ENCODE measurements around the gene SCRN2. TPM values are rescaled to one million over a fixed set of nuclear protein-coding genes. Genes with fewer than 3 reads are reported as not detected.

The SCRN2 gene
- total RNA-seq, 1 donor from 2014 or later, result 25.4 TPM

DNA sequence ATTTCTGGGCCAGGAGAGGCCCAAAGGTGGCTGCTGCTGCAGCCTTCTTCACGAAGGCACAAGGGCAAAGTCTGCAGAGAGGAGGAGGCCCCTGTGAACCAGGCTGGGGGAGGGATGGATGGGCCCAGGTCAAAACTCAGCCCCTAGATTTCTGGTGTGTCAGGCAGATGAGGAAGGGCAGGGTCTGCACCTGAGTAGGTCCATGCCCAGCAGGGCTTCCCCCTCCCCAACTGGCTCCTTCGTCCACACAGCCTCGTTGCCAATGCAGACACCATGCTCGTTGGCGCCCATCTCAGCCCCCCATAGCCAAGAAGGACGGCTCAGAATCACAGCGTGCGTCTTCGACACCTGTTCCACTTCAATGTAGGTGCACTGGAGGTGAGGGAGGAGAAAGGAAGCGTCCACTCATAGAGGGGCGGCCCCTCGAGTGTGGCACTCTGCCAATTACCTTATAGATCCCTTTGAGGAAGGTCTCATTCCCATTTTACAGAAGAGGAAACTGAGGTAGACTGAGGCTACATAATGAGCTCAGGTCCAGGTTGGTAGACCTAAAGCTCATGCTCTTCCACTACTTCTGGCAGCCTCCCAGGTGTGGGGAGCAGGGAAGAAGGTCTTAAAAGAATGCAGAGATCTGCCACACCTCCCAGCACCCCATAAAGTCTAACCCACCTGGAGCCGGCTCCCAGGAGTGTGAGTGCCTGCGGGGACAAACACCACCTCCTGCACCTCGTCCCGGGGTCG lies 902 bp downstream of the SCRN2 start:
- Mint-ChIP-seq H3K27me3 (ENCODE audit: unreplicated experiment) (peaks cover 3% of the 10 kb centered on the region), H3K4me1 (ENCODE audit: unreplicated experiment) (peaks cover 30% of the 10 kb centered on the region), H3K36me3 (ENCODE audit: unreplicated experiment) (peaks cover 8% of the 10 kb centered on the region), H3K9me3 (ENCODE audit: unreplicated experiment) (no peaks in the 10 kb centered on the region), H3K4me3 (ENCODE audit: unreplicated experiment) (peak overlapping the region; percentile 98), H3K27ac (ENCODE audit: unreplicated experiment) (peak overlapping the region; percentile 27)
- DNase-seq (ENCODE audit: extremely low spot score, unreplicated experiment), result no peak
- no peak for TF ChIP-seq CTCF (IDR thresholded peaks at IDR 0.05)

DNA sequence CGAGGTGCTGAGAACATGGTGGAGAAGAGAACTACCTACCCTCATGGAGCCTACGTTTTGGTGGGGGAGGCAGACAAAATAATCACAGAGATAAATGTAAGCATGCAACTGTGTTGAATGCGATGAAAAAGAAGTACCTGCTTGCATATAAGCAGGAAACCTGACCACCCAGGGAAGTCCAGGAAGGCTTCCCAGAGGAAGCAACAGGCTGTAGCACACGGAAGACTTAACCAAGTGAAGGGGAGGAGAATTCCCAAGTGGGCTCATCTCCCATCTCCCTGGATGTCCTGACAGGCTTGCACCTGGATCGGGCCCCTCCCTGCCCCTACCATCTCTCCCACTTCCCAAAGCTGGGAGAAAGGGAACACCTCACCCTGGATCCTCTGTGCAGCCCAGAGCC lies 2.0 kb downstream of the SCRN2 start:
- no peak overlapping the region for H3K27ac Mint-ChIP-seq (ENCODE audit: unreplicated experiment)
- H3K36me3 Mint-ChIP-seq (ENCODE audit: unreplicated experiment), result peaks cover 8% of the 10 kb centered on the region
- H3K27me3 Mint-ChIP-seq (ENCODE audit: unreplicated experiment), result no peaks in the 10 kb centered on the region
- no peaks in the 10 kb centered on the region for H3K9me3 Mint-ChIP-seq (ENCODE audit: unreplicated experiment)
- peaks cover 30% of the 10 kb centered on the region for H3K4me1 Mint-ChIP-seq (ENCODE audit: unreplicated experiment)
- TF ChIP-seq CTCF (IDR thresholded peaks at IDR 0.05), result no peak
- DNase-seq (ENCODE audit: extremely low spot score, unreplicated experiment), result no peak
- H3K4me3 Mint-ChIP-seq (ENCODE audit: unreplicated experiment), result no peak overlapping the region

GRCh38 chr17:47838636-47839035 lies 2.4 kb downstream of the SCRN2 start:
- no peak for DNase-seq (ENCODE audit: extremely low spot score, unreplicated experiment)
- Mint-ChIP-seq H3K27me3 (ENCODE audit: unreplicated experiment) (no peaks in the 10 kb centered on the region), H3K9me3 (ENCODE audit: unreplicated experiment) (no peaks in the 10 kb centered on the region), H3K4me3 (ENCODE audit: unreplicated experiment) (no peak overlapping the region), H3K4me1 (ENCODE audit: unreplicated experiment) (peaks cover 30% of the 10 kb centered on the region), H3K36me3 (ENCODE audit: unreplicated experiment) (peaks cover 8% of the 10 kb centered on the region), H3K27ac (ENCODE audit: unreplicated experiment) (no peak overlapping the region)
- TF ChIP-seq CTCF (IDR thresholded peaks at IDR 0.05), result no peak

DNA sequence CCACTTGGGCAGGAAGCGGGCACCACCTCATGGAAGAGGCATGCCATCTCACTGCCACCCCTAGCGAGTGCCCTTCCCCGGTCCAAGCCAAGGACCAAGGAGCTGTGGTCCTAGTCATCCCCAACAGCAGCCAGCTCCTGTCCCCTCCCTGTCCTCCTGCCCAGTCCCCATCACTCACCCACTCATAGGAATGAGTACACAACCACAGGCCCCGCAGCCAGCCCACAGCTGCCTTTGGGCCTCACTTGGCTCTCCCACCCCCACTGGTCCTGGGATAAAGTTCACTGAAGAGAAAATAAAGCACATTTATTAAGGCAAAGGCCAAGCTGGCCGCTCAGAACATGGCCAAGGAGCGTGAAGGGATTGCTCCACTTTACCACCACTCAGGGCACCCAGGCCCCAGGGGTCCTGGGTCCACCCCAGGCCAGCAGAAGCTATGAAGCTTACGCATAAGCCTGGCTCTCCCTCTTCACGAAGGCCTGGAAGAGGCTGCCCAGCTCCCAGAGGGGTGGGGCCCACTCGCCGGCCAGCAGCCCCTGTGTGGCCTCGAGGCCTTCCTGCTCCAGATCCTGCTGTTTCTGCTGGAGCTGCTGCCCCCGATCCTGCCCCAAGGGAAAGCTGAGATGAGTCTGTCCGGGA lies 3.6 kb downstream of the SCRN2 start:
- H3K36me3 Mint-ChIP-seq (ENCODE audit: unreplicated experiment), result peaks cover 8% of the 10 kb centered on the region
- H3K4me3 Mint-ChIP-seq (ENCODE audit: unreplicated experiment), result no peak overlapping the region
- no peaks in the 10 kb centered on the region for H3K9me3 Mint-ChIP-seq (ENCODE audit: unreplicated experiment)
- H3K4me1 Mint-ChIP-seq (ENCODE audit: unreplicated experiment), result peaks cover 26% of the 10 kb centered on the region
- H3K27ac Mint-ChIP-seq (ENCODE audit: unreplicated experiment), result peak overlapping the region; percentile 47
- no peak for DNase-seq (ENCODE audit: extremely low spot score, unreplicated experiment)
- TF ChIP-seq CTCF (IDR thresholded peaks at IDR 0.05), result no peak
- H3K27me3 Mint-ChIP-seq (ENCODE audit: unreplicated experiment), result no peaks in the 10 kb centered on the region

- Mint-ChIP-seq H3K9me3 (ENCODE audit: unreplicated experiment) (no peaks in the 10 kb centered on the region), H3K27ac (ENCODE audit: unreplicated experiment) (no peak overlapping the region), H3K4me3 (ENCODE audit: unreplicated experiment) (no peak overlapping the region), H3K36me3 (ENCODE audit: unreplicated experiment) (peaks cover 8% of the 10 kb centered on the region), H3K27me3 (ENCODE audit: unreplicated experiment) (no peaks in the 10 kb centered on the region), H3K4me1 (ENCODE audit: unreplicated experiment) (peaks cover 32% of the 10 kb centered on the region)
- TF ChIP-seq CTCF (IDR thresholded peaks at IDR 0.05), result no peak
- DNase-seq (ENCODE audit: extremely low spot score, unreplicated experiment), result no peak
Observed at GRCh38 chr17:47836601-47837000, 4.5 kb downstream of the SCRN2 start.

Measured in osteocyte (in vitro differentiated cells).